HL-60 (cell line): ENCODE results near the gene BMP2.

Experiments used
- CTCF ChIP-seq: IDR thresholded peaks from one replicate; pipeline ENCODE4 v1.5.1; 2011; ENCODE audit warnings: low read length, control low read depth, inconsistent platforms; ENCODE audit not compliant: insufficient read depth
- REST ChIP-seq: IDR thresholded peaks from 2 replicates; pipeline ENCODE4 v1.6.1; 2012; ENCODE audit warnings: low read depth; ENCODE audit not compliant: insufficient replicate concordance

- TF ChIP-seq CTCF: no peak
- TF ChIP-seq REST: no peak
Measured at GRCh38 chr20:6730672-6731328, 36.7 kb upstream of the BMP2 start.
